HUES64 (cell line): Measurements from ENCODE around the gene ZBTB11.

Source experiments
- H3K27ac ChIP-seq: 2 replicates; pipeline ENCODE4 v1.7.0; 2013; ENCODE audit warnings: low read depth, low read length, inconsistent platforms
- H3K27me3 ChIP-seq: 2 replicates; pipeline ENCODE4 v1.6.1; 2013; ENCODE audit warnings: mild to moderate bottlenecking, low read length; ENCODE audit not compliant: insufficient read depth
- H3K36me3 ChIP-seq: 2 replicates; pipeline ENCODE4 v1.6.1; 2013; ENCODE audit warnings: mild to moderate bottlenecking, low read length; ENCODE audit not compliant: insufficient read depth
- H3K4me1 ChIP-seq: 2 replicates; pipeline ENCODE4 v1.6.1; 2013; ENCODE audit warnings: mild to moderate bottlenecking, low read length, moderate library complexity; ENCODE audit not compliant: insufficient read depth
- H3K4me3 ChIP-seq: 2 replicates; pipeline ENCODE4 v1.5.1; 2013; ENCODE audit warnings: mild to moderate bottlenecking, low read length, moderate library complexity
- H3K9ac ChIP-seq: 2 replicates; pipeline ENCODE4 v1.6.1; 2013; ENCODE audit warnings: mild to moderate bottlenecking, low read depth, low read length
- H3K9me3 ChIP-seq: 2 replicates; pipeline ENCODE4 v1.6.1; 2013; ENCODE audit warnings: low read depth, low read length; ENCODE audit not compliant: insufficient read depth
- WGBS: fragments of 150-250, 120-280 bp; methylation state at CpG from one replicate; pipeline ENCODE4 v1.1.7; 2013; ENCODE audit warnings: missing lambda C conversion rate; 5-methylcytosine and 5-hydroxymethylcytosine counted together

The ZBTB11 gene

DNA sequence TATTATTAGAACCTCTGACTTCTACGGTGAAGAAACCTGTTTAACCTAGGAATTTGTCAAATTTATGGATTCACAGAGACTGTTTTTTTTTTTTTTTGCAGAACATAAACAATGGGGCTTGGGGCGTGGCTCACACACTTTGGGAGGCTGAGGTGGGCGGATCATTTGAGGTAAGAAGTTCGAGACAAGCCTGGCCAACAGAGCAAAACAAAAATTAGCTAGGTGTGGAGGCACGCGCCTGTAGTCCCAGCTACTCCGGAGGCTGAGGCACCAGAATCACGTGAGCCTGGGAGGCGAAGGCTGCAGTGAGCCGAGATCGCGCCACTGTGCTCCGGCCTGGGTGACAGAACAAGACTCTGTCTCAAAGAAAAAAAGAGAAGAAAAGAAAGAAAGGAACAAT is 3.0 kb downstream of the ZBTB11 start:
- no peaks in the 10 kb centered on the region for H3K27me3 ChIP-seq
- H3K4me1 ChIP-seq, result peaks cover 8% of the 10 kb centered on the region
- H3K27ac ChIP-seq, result no peak overlapping the region
- no peak overlapping the region for H3K4me3 ChIP-seq
- peaks cover 29% of the 10 kb centered on the region for H3K36me3 ChIP-seq
- H3K9me3 ChIP-seq, result no peaks in the 10 kb centered on the region
- H3K9ac ChIP-seq, result no peak overlapping the region
- 93% methylated on average over 13 of the region's 13 CpGs for WGBS

DNA sequence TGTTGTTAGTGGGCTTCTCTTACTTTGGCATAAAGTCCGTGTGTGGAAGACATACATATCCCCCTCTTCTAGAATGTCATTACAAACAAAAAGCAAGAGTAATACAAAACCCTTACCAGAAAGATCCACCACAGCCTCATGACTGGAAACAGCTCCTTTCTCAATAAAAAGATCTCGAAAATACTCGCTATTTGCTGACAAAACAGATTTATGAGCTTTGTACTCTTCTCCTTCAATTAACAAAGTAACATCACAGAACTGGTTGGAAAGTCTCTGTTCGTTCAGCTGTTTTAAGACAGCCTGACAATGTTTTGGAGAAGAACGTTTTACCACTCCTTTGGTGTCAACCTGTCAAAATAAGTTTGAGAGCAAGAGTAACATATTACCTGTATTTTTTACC is 5.9 kb downstream of the ZBTB11 start:
- no peak overlapping the region for H3K4me3 ChIP-seq
- H3K27me3 ChIP-seq, result no peaks in the 10 kb centered on the region
- peaks cover 52% of the 10 kb centered on the region for H3K36me3 ChIP-seq
- no peak overlapping the region for H3K9ac ChIP-seq
- 94% methylated on average over 5 of the region's 5 CpGs for WGBS
- peaks cover 8% of the 10 kb centered on the region for H3K4me1 ChIP-seq
- H3K9me3 ChIP-seq, result no peaks in the 10 kb centered on the region
- H3K27ac ChIP-seq, result no peak overlapping the region

DNA sequence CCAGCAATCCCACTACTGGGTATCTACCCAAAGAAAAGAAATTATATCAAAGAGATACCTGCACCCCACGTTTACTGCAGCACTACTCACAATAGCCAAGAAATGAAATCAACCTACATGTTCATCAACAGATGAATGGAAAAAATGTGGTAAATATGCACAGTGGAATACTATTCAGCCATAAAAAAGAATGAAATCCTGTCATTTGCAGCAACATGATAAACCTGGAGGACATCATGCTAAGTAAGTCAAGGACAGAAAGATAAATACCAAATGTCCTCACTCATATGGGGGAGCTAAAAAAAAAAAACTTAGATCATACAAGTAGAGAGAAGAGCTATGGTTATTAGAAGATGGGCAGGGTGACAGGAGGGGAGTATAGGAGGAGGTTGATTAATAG is 9.1 kb downstream of the ZBTB11 start:
- Histone ChIP-seq H3K9ac (no peak overlapping the region), H3K27me3 (no peaks in the 10 kb centered on the region), H3K4me1 (no peaks in the 10 kb centered on the region), H3K9me3 (no peaks in the 10 kb centered on the region), H3K4me3 (no peak overlapping the region), H3K27ac (no peak overlapping the region), H3K36me3 (peaks cover 83% of the 10 kb centered on the region)
- 100% methylated on average over 1 of the region's 1 CpG for WGBS

- Histone ChIP-seq H3K27ac (no peak overlapping the region), H3K9me3 (no peaks in the 10 kb centered on the region), H3K9ac (no peak overlapping the region), H3K36me3 (peaks cover 87% of the 10 kb centered on the region), H3K4me1 (no peaks in the 10 kb centered on the region), H3K4me3 (no peak overlapping the region), H3K27me3 (no peaks in the 10 kb centered on the region)
- whole genome bisulfite sequencing, result 95% methylated on average over 6 of the region's 6 CpGs
These were observed 9.6 kb downstream of the ZBTB11 start for GRCh38 chr3:101667331-101667730.

DNA sequence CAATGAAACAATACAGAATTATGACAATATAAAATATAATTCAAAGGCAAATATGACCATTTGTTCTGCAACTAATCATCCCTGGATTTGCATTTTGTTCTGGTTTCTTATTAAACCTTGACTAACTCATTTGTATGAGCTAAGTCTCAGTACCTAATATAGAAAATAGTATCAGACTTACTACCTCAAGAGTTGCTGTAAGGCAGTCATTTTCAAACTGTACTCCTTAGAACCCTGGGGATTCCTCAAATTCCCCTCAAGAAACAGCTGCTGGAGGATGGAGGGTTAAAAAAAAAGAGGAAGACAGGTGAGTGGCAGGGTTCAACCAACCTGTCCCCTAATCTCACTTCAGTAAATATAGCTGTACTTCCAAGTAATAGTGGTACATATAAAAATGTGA is 11.1 kb downstream of the ZBTB11 start:
- Histone ChIP-seq H3K4me3 (no peak overlapping the region), H3K36me3 (peaks cover 89% of the 10 kb centered on the region)

GRCh38 chr3:101665357-101665756 is 11.6 kb downstream of the ZBTB11 start:
- H3K27ac ChIP-seq, result no peak overlapping the region
- H3K9ac ChIP-seq, result no peak overlapping the region
- peaks cover 89% of the 10 kb centered on the region for H3K36me3 ChIP-seq
- H3K4me3 ChIP-seq, result no peak overlapping the region
- H3K9me3 ChIP-seq, result no peaks in the 10 kb centered on the region
- no peaks in the 10 kb centered on the region for H3K4me1 ChIP-seq
- H3K27me3 ChIP-seq, result no peaks in the 10 kb centered on the region
- WGBS, result 96% methylated on average over 4 of the region's 4 CpGs

More for the DNA sequence above, 11.1 kb downstream of the ZBTB11 start:
- Histone ChIP-seq H3K9ac (no peak overlapping the region), H3K4me1 (no peaks in the 10 kb centered on the region), H3K9me3 (no peaks in the 10 kb centered on the region), H3K27me3 (no peaks in the 10 kb centered on the region), H3K27ac (no peak overlapping the region)

DNA sequence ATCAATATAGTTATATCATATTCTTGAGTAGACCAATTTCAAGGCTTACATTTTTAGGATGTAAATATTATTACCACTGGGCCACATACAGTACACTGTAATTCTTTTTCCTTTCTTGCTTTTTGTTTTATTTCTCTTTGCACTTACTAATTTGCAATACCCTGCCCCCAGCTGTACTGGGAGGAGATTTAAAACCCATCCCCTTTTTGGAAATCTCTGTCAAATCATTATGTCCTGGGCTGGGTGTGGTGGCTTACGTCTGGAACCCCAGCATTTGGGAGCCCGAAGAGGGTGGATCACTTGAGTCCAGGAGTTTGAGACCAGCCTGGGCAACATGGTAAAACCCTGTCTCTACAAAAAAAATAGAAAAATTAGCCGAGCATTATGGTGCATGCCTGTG is 16.2 kb downstream of the ZBTB11 start:
- 91% methylated on average over 3 of the region's 3 CpGs for WGBS
- no peaks in the 10 kb centered on the region for H3K4me1 ChIP-seq
- H3K36me3 ChIP-seq, result peaks cover 95% of the 10 kb centered on the region
- H3K4me3 ChIP-seq, result no peak overlapping the region
- H3K27me3 ChIP-seq, result no peaks in the 10 kb centered on the region
- H3K9me3 ChIP-seq, result no peaks in the 10 kb centered on the region
- H3K27ac ChIP-seq, result no peak overlapping the region
- H3K9ac ChIP-seq, result no peak overlapping the region

DNA sequence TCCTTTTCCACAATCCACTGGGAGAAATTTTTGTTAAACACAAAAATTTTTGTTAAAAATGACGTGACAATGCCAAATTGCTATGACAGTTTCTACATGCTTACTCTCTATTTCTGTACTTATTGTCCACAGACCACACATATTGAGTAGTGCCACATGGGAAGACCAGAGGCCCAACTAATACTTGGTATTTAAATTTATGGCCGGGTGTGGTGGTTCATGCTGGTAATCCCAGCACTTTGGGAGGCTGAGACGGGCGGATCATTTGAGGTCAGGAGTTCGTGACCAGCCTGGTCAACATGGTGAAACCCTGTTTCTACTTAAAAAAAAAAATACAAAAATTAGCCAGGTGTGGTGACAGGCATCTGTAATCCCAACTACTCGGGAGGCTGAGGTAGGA is 20.3 kb downstream of the ZBTB11 start:
- H3K4me1 ChIP-seq, result no peaks in the 10 kb centered on the region
- 91% methylated on average over 6 of the region's 6 CpGs for WGBS
- no peaks in the 10 kb centered on the region for H3K9me3 ChIP-seq
- H3K4me3 ChIP-seq, result no peak overlapping the region
- H3K9ac ChIP-seq, result no peak overlapping the region
- no peaks in the 10 kb centered on the region for H3K27me3 ChIP-seq
- no peak overlapping the region for H3K27ac ChIP-seq
- H3K36me3 ChIP-seq, result peaks cover 95% of the 10 kb centered on the region

DNA sequence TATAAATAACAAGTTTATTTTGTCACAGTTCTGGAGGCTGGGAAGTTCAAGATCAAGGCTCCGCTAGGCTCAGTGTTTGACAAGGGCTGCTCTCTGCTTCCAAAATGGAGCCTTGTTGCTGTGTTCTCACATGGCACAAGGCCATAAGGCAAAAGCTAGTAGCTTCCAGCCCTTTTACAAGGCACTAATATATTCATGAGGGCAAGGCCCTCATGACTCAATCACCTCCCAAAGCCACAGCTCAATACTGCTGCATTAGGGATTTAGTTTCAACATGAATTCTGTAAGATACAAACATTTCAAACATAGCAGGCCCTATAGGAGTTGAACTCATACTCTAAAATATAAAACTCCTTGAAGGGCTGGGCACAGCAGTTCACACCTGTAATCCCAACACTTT is 30.2 kb downstream of the ZBTB11 start:
- 95% methylated on average over 1 of the region's 1 CpG for WGBS
- Histone ChIP-seq H3K9ac (no peak overlapping the region), H3K36me3 (peaks cover 37% of the 10 kb centered on the region), H3K27ac (no peak overlapping the region), H3K4me3 (no peak overlapping the region), H3K4me1 (peaks cover 8% of the 10 kb centered on the region; the same call in 1 of the 2 replicates), H3K27me3 (no peaks in the 10 kb centered on the region), H3K9me3 (no peaks in the 10 kb centered on the region)

DNA sequence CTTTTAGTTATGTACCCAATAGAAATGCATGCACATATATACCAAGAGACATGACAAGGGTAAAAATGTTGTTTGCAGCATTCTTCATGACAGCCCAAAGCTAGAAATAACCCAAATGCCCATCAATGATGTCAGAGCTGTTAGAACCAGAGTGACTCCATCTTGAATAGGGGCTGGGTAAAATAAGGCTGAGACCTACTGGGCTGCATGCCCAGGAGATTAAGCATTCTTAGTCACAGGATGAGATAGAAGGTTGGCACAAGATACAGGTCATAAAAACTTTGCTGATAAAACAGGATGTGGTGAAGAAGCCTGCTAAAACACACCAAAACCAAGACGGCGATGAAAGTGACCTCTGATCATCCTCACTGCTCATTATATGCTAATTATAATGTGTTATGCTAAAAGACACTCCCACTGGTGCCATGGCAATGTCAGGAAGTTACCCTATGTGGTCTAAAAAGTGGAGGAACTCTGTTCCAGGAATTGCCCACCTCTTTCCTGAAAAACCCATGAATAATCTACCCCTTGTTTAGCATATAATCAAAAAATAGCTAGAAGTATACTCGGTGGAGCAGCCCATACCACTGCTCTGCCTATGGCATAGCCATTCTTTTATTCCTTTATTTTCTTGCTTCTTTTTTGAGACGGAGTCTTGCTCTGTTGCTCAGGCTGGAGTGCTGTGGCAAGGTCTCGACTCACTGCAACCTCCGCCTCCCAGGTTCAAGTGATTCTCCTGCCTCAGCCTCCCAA is 32.9 kb downstream of the ZBTB11 start:
- Histone ChIP-seq H3K27me3 (no peaks in the 10 kb centered on the region), H3K27ac (no peak overlapping the region; the same call in 1 of the 2 replicates), H3K4me1 (peaks cover 8% of the 10 kb centered on the region; the same call in 1 of the 2 replicates), H3K9me3 (no peaks in the 10 kb centered on the region), H3K9ac (no peak overlapping the region), H3K36me3 (peaks cover 10% of the 10 kb centered on the region), H3K4me3 (no peak overlapping the region)
- 96% methylated on average over 4 of the region's 6 CpGs for WGBS

DNA sequence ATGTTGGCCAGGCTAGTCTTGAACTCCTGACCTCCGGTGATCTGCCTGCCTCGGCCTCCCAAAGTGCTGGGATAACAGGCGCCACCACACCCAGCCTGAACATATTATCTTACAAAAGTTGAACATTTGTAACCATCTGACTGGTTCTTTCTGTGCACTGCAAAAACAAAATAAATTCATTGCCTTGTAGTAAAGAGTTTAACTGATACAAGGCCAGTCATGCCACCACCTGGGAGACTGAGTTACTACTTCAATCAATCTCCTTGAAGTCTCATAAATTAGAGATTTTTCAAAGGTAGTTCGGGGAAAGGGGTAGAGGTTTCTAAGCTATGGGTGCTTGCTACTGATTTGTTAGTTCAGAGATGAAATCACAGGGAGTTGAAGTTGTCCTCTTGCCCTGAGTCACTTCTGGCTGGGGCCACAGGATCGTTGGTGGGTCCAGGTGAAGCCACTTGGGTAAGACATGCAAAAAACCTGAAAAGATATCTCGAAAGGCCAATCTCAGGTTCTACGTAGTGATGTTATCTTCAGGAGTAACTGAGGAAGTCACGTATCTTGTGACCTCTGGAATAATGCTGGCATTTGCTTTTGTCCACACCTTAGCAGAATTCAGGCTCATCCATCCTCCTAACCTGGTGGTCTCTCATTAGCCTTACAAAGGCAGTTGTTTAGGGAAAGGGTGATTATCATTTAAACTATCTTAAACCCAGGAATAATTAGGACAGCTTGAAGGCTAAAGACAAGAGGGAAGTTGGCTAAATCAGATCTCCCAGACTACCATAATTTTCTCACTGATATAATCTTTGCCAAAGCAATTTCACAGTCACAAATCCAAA is 33.7 kb downstream of the ZBTB11 start:
- Histone ChIP-seq H3K27me3 (no peaks in the 10 kb centered on the region), H3K4me1 (peaks cover 12% of the 10 kb centered on the region; the same call in 1 of the 2 replicates), H3K9ac (no peak overlapping the region), H3K27ac (peak overlapping the region; percentile 32; the same call in 1 of the 2 replicates), H3K4me3 (no peak overlapping the region), H3K9me3 (no peaks in the 10 kb centered on the region), H3K36me3 (peaks cover 2% of the 10 kb centered on the region; the same call in 1 of the 2 replicates)
- 86% methylated on average over 8 of the region's 8 CpGs for WGBS
